Memory B cell (primary cell): Measurements from ENCODE around the gene ZFYVE27.

Experiments
- ATAC-seq: fragments of 150-1000 bp; cut with Tn5 transposase; 2 replicates; pipeline ENCODE4 v1.10.0; 2021; ENCODE audit warnings: low read depth, mild to moderate bottlenecking, moderate library complexity
- DNase-seq, 2 donors: peaks; one replicate each; pipeline ENCODE4 v3.0.0; 2022; ENCODE audit warnings: low spot score in 2 of 2
- H3K27ac Mint-ChIP-seq: one replicate; pipeline ENCODE4 v1.8.0; 2022; ENCODE audit warnings: mild to moderate bottlenecking, moderate library complexity, mixed read lengths
- H3K27me3 Mint-ChIP-seq: one replicate; pipeline ENCODE4 v1.8.0; 2022; ENCODE audit warnings: mixed read lengths
- H3K36me3 Mint-ChIP-seq: one replicate; pipeline ENCODE4 v1.8.0; 2022; ENCODE audit warnings: mild to moderate bottlenecking, mixed read lengths
- H3K4me1 Mint-ChIP-seq: one replicate; pipeline ENCODE4 v1.8.0; 2022; ENCODE audit warnings: mixed read lengths
- H3K4me3 Mint-ChIP-seq: one replicate; pipeline ENCODE4 v1.8.0; 2022; ENCODE audit warnings: mild to moderate bottlenecking, moderate library complexity, mixed read lengths
- H3K9me3 Mint-ChIP-seq: one replicate; pipeline ENCODE4 v1.8.0; 2022; ENCODE audit warnings: mixed read lengths

The ZFYVE27 gene

GRCh38 chr10:97764519-97764931 is 27.6 kb downstream of the ZFYVE27 start:
- H3K27ac Mint-ChIP-seq = no peak overlapping the region
- peaks cover 8% of the 10 kb centered on the region for H3K27me3 Mint-ChIP-seq
- ATAC-seq (peak; percentile 46), DNase-seq (no peak)
- H3K36me3 Mint-ChIP-seq = peaks cover 15% of the 10 kb centered on the region
- peaks cover 8% of the 10 kb centered on the region for H3K4me1 Mint-ChIP-seq
- H3K9me3 Mint-ChIP-seq = no peaks in the 10 kb centered on the region
- H3K4me3 Mint-ChIP-seq = no peak overlapping the region

- H3K36me3 Mint-ChIP-seq = peaks cover 11% of the 10 kb centered on the region
- peaks cover 11% of the 10 kb centered on the region for H3K27me3 Mint-ChIP-seq
- no peak overlapping the region for H3K4me3 Mint-ChIP-seq
- H3K4me1 Mint-ChIP-seq = peaks cover 8% of the 10 kb centered on the region
- no peaks in the 10 kb centered on the region for H3K9me3 Mint-ChIP-seq
- no peak overlapping the region for H3K27ac Mint-ChIP-seq
- no peak for ATAC-seq
- DNase-seq = no peak
Observed at GRCh38 chr10:97765201-97765600, 28.3 kb downstream of the ZFYVE27 start.

GRCh38 chr10:97766106-97766810 is 29.3 kb downstream of the ZFYVE27 start:
- peaks cover 18% of the 10 kb centered on the region for H3K27me3 Mint-ChIP-seq
- H3K4me1 Mint-ChIP-seq = peaks cover 13% of the 10 kb centered on the region
- ATAC-seq = no peak
- no peak overlapping the region for H3K27ac Mint-ChIP-seq
- no peak overlapping the region for H3K4me3 Mint-ChIP-seq
- no peaks in the 10 kb centered on the region for H3K9me3 Mint-ChIP-seq
- DNase-seq = no peak
- peaks cover 7% of the 10 kb centered on the region for H3K36me3 Mint-ChIP-seq

- Mint-ChIP-seq H3K36me3 (peaks cover 1% of the 10 kb centered on the region), H3K4me1 (peaks cover 16% of the 10 kb centered on the region), H3K27me3 (peaks cover 21% of the 10 kb centered on the region), H3K27ac (no peak overlapping the region), H3K9me3 (no peaks in the 10 kb centered on the region), H3K4me3 (no peak overlapping the region)
- ATAC-seq (no peak), DNase-seq (no peak)
Observed at GRCh38 chr10:97766996-97767924, 30.3 kb downstream of the ZFYVE27 start.

GRCh38 chr10:97768322-97769315 is 31.7 kb downstream of the ZFYVE27 start:
- Mint-ChIP-seq H3K27me3 (peaks cover 25% of the 10 kb centered on the region), H3K4me3 (no peak overlapping the region), H3K9me3 (no peaks in the 10 kb centered on the region), H3K27ac (no peak overlapping the region), H3K4me1 (peaks cover 17% of the 10 kb centered on the region), H3K36me3 (peaks cover 1% of the 10 kb centered on the region)
- DNase-seq (no peak), ATAC-seq (no peak)

GRCh38 chr10:97770255-97770654 is 33.3 kb downstream of the ZFYVE27 start:
- Mint-ChIP-seq H3K4me3 (peak overlapping the region; percentile 28), H3K9me3 (no peaks in the 10 kb centered on the region), H3K4me1 (peaks cover 10% of the 10 kb centered on the region), H3K27me3 (peaks cover 25% of the 10 kb centered on the region), H3K36me3 (peaks cover 1% of the 10 kb centered on the region), H3K27ac (no peak overlapping the region)
- DNase-seq (no peak), ATAC-seq (no peak)

GRCh38 chr10:97771055-97771891 is 34.3 kb downstream of the ZFYVE27 start:
- Mint-ChIP-seq H3K4me1 (peaks cover 10% of the 10 kb centered on the region), H3K9me3 (no peaks in the 10 kb centered on the region), H3K27me3 (peaks cover 25% of the 10 kb centered on the region), H3K4me3 (peak overlapping the region; percentile 71), H3K27ac (no peak overlapping the region), H3K36me3 (peaks cover 1% of the 10 kb centered on the region)
- no peak for DNase-seq
- ATAC-seq = peak; percentile 15

GRCh38 chr10:97771913-97772823 is 35.2 kb downstream of the ZFYVE27 start, which contains the start of gene SFRP5:
SFRP5 (minus strand) TSS chr10:97771999; CDS start chr10:97771833, 166 bp downstream.
- DNase-seq (no peak), ATAC-seq (no peak)
- no peaks in the 10 kb centered on the region for H3K9me3 Mint-ChIP-seq
- peaks cover 10% of the 10 kb centered on the region for H3K4me1 Mint-ChIP-seq
- no peak within 1 kb of the TSS for H3K27ac Mint-ChIP-seq
- H3K36me3 Mint-ChIP-seq = peaks cover 1% of the 10 kb centered on the region
- H3K27me3 Mint-ChIP-seq = peaks cover 25% of the 10 kb centered on the region
- H3K4me3 Mint-ChIP-seq = peak within 1 kb of the TSS; percentile 71

GRCh38 chr10:97773096-97773495 is 36.2 kb downstream of the ZFYVE27 start:
- no peak overlapping the region for H3K4me3 Mint-ChIP-seq
- no peak overlapping the region for H3K27ac Mint-ChIP-seq
- DNase-seq = no peak
- H3K4me1 Mint-ChIP-seq = peaks cover 10% of the 10 kb centered on the region
- peaks cover 1% of the 10 kb centered on the region for H3K36me3 Mint-ChIP-seq
- no peaks in the 10 kb centered on the region for H3K9me3 Mint-ChIP-seq
- H3K27me3 Mint-ChIP-seq = peaks cover 25% of the 10 kb centered on the region
- ATAC-seq = no peak

- H3K4me1 Mint-ChIP-seq = peaks cover 10% of the 10 kb centered on the region
- ATAC-seq = no peak
- peaks cover 1% of the 10 kb centered on the region for H3K36me3 Mint-ChIP-seq
- no peaks in the 10 kb centered on the region for H3K9me3 Mint-ChIP-seq
- no peak overlapping the region for H3K4me3 Mint-ChIP-seq
- no peak overlapping the region for H3K27ac Mint-ChIP-seq
- no peak for DNase-seq
- H3K27me3 Mint-ChIP-seq = peaks cover 15% of the 10 kb centered on the region
Observed at GRCh38 chr10:97774811-97775294, 37.9 kb downstream of the ZFYVE27 start.

GRCh38 chr10:97777143-97777542 is 40.2 kb downstream of the ZFYVE27 start:
- Mint-ChIP-seq H3K9me3 (no peaks in the 10 kb centered on the region), H3K27ac (no peak overlapping the region), H3K4me1 (peaks cover 2% of the 10 kb centered on the region), H3K4me3 (no peak overlapping the region), H3K27me3 (peaks cover 6% of the 10 kb centered on the region), H3K36me3 (peaks cover 1% of the 10 kb centered on the region)
- no peak for ATAC-seq
- no peak for DNase-seq
